IMR-90 (cell line): ENCODE measurements around the gene LILRA6.

ENCODE experiments used
- MAZ ChIP-seq: IDR thresholded peaks from 2 replicates; pipeline ENCODE4 v1.6.1; 2012; ENCODE audit warnings: low read depth, mild to moderate bottlenecking, low read length, improper control_type of control experiment, moderate library complexity, borderline replicate concordance
- MXI1 ChIP-seq: IDR thresholded peaks from 2 replicates; pipeline ENCODE4 v1.6.1; 2012; ENCODE audit warnings: low read depth, mild to moderate bottlenecking, low read length, moderate library complexity, borderline replicate concordance
- POLR2A ChIP-seq: IDR thresholded peaks from 2 replicates; pipeline ENCODE4 v1.6.1; 2012; ENCODE audit warnings: mild to moderate bottlenecking, low read depth, low read length
- RFX5 ChIP-seq: IDR thresholded peaks from 2 replicates; pipeline ENCODE4 v1.8.0; 2012; ENCODE audit warnings: low read depth, mild to moderate bottlenecking, low read length, moderate library complexity
- TF ChIP-seq, protein P1 (sequence below): conservative IDR thresholded peaks from 2 replicates; pipeline ENCODE4 v1.5.1; 2012; ENCODE audit warnings: mild to moderate bottlenecking, low read depth, low read length, improper control_type of control experiment

DNA sequence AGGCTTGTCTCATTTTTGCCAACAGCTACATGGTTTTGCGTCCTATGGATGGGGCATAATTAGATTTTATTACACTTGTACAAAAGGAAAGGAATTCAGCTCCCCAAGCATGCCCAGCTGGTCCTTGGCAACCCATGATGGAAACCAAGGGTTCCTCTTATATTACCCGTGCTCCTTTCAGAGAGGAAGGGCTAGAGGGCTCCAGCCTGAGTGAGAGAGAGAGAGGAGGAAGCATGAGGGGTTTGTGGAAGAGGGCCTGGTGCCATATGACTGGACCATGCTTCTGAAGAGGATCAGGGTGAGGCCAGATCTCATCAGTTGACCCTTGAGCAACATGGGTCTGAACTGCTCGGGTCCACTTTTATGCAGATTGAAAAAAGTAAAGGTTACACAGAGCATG is 45.5 kb downstream of the LILRA6 start:
- TF ChIP-seq MXI1: no peak
- TF ChIP-seq, protein P1, sequence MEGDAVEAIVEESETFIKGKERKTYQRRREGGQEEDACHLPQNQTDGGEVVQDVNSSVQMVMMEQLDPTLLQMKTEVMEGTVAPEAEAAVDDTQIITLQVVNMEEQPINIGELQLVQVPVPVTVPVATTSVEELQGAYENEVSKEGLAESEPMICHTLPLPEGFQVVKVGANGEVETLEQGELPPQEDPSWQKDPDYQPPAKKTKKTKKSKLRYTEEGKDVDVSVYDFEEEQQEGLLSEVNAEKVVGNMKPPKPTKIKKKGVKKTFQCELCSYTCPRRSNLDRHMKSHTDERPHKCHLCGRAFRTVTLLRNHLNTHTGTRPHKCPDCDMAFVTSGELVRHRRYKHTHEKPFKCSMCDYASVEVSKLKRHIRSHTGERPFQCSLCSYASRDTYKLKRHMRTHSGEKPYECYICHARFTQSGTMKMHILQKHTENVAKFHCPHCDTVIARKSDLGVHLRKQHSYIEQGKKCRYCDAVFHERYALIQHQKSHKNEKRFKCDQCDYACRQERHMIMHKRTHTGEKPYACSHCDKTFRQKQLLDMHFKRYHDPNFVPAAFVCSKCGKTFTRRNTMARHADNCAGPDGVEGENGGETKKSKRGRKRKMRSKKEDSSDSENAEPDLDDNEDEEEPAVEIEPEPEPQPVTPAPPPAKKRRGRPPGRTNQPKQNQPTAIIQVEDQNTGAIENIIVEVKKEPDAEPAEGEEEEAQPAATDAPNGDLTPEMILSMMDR: no peak
- TF ChIP-seq MAZ: no peak
- no peak for TF ChIP-seq RFX5
- no peak for TF ChIP-seq POLR2A
